ENCODE results near the gene KPNB1.

- TF ChIP-seq CTCF (IDR thresholded peaks at IDR 0.05): no peak
- no peak for TF ChIP-seq POLR2A (IDR thresholded peaks at IDR 0.05)
- TF ChIP-seq EP300 (IDR thresholded peaks at IDR 0.05): peak in 1 of 2 donors; percentile 70
These were observed 45.2 kb upstream of the KPNB1 start for GRCh38 chr17:47604598-47604927.

Measured in tibial nerve (tissue), 4 donors.